Nucleus accumbens (tissue), 56 donors: ENCODE results near the gene COL23A1.

Source experiments
- DNase-seq, 56 donors: peaks; one replicate each; lab custom pipeline; 2025; lab: John Stamatoyannopoulos, UW

The COL23A1 gene

GRCh38 chr5:178429491-178430185, 160.6 kb downstream of the COL23A1 start:
- no peak for DNase-seq

GRCh38 chr5:178429156-178429468, 161.1 kb downstream of the COL23A1 start:
- DNase-seq, result no peak

GRCh38 chr5:178428341-178429155, 161.6 kb downstream of the COL23A1 start:
- DNase-seq, result peak in 46 of 56 donors; percentile 16 to 75 (median 50)

GRCh38 chr5:178427576-178428197, 162.5 kb downstream of the COL23A1 start:
- DNase-seq, result no peak

GRCh38 chr5:178426326-178427130, 163.7 kb downstream of the COL23A1 start:
- no peak for DNase-seq

- DNase-seq, result no peak
Observed at GRCh38 chr5:178425621-178426068, 164.5 kb downstream of the COL23A1 start.

- no peak for DNase-seq
Observed at GRCh38 chr5:178424810-178425177, 165.4 kb downstream of the COL23A1 start.

- DNase-seq, result no peak
Observed at GRCh38 chr5:178423901-178424809, 166.0 kb downstream of the COL23A1 start.

GRCh38 chr5:178423431-178423830, 166.8 kb downstream of the COL23A1 start:
- no peak for DNase-seq

- DNase-seq, result no peak
Observed at GRCh38 chr5:178422400-178422775, 167.8 kb downstream of the COL23A1 start.

GRCh38 chr5:178421699-178422399, 168.3 kb downstream of the COL23A1 start:
- no peak for DNase-seq

GRCh38 chr5:178421128-178421527, 169.1 kb downstream of the COL23A1 start:
- no peak for DNase-seq

GRCh38 chr5:178420354-178420781, 169.8 kb downstream of the COL23A1 start:
- no peak for DNase-seq

- DNase-seq, result no peak
Observed at GRCh38 chr5:178419651-178420050, 170.5 kb downstream of the COL23A1 start.

- no peak for DNase-seq
Observed at GRCh38 chr5:178419196-178419595, 171.0 kb downstream of the COL23A1 start.

GRCh38 chr5:178418471-178419010, 171.7 kb downstream of the COL23A1 start:
- DNase-seq, result no peak

GRCh38 chr5:178418031-178418430, 172.2 kb downstream of the COL23A1 start:
- no peak for DNase-seq

- DNase-seq, result no peak
Observed at GRCh38 chr5:178417391-178417811, 172.8 kb downstream of the COL23A1 start.

- DNase-seq, result no peak
Observed at GRCh38 chr5:178416919-178417318, 173.3 kb downstream of the COL23A1 start.
